NCI-H524 treated with DMSO at 0.1 percent for 48 hours (cell line): ENCODE measurements around the gene OSCAR.
"Not testable (repeated sequence)": the region's sequence is repeated elsewhere in the genome, so short reads cannot be mapped to it uniquely, and the experiment has no call there.

ENCODE experiments used
- DNase-seq: peaks from one replicate; lab custom pipeline; 2025; lab: John Stamatoyannopoulos, UW

OSCAR gene

GRCh38 chr19:54125713-54126112, 25.1 kb upstream of the OSCAR start:
- no peak for DNase-seq

- DNase-seq = no peak
Measured at GRCh38 chr19:54124393-54124792, 23.8 kb upstream of the OSCAR start.

DNA sequence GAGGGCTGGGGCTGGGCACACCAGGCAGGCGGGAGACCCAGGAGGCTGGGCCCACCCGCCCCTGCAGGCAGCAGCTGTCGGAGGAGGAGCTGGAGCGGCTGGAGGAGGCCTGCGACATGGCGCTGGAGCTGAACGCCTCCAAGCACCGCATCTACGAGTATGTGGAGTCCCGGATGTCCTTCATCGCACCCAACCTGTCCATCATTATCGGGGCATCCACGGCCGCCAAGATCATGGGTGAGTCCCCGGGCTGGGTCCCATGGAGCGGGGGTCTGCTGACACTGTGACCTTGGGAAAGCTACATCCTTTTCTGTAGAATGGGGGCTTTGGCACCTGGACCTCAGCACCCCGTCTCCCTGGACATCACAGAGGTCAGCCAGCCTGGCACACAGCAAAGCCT, 23.1 kb upstream of the OSCAR start:
- no peak for DNase-seq

- no peak for DNase-seq
Measured at GRCh38 chr19:54121259-54121658, 20.7 kb upstream of the OSCAR start.

DNA sequence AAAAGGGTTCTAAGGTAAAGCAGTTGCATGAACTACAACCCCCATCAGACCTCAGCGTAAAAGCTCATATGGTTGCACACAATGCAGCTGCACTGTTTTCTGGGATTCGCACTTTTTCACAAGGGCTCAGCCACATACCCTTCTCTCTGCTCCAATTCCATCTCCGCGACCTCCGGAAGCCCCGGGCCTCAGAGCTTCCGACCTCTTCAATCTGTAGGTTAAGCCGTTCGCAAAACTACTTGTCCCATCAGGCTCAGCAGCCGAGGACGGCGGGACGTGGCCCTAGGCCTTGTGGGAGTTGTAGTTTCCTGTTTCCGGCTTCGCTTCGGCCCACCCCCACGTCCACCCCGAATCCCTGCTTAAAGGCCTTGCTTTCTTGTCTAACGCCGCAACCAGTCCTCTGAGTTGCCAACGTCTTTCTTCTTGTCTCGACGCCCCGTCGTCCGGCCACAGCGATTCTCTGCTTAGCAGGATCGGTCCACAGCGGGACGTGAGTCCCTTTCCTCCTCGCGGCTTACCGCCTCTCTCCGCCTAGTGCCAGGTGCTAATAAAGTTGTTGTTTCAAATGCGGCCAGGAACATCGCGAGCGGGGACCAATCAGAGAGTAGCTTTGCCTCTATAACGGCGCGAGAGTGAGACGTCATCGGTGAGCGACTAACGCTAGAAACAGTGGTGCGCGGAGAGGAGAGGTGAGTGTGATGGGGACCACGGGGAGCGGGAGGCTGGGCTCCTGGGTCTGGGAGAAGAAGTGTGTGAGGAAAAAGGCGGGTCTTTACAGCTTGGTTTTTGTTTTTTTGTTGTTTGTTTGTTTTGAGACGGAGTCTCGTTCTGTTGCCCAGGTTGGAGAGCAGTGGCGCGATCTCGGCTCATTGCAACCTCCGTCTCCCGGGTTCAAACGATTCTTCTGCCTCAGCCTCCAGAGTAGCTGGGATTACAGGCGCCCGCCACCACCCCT, 14.8 kb upstream of the OSCAR start, which contains the start of the genes PRPF31 and TFPT:
PRPF31 (plus strand) TSS at position 646 of the 955 bp plus-strand sequence. CDS start 2,525 bp downstream, outside the sequence.
TFPT (minus strand) TSS at position 549 of the 955 bp plus-strand sequence; CDS start at position 161, 388 bp downstream.
- DNase-seq = peak; percentile 90

DNA sequence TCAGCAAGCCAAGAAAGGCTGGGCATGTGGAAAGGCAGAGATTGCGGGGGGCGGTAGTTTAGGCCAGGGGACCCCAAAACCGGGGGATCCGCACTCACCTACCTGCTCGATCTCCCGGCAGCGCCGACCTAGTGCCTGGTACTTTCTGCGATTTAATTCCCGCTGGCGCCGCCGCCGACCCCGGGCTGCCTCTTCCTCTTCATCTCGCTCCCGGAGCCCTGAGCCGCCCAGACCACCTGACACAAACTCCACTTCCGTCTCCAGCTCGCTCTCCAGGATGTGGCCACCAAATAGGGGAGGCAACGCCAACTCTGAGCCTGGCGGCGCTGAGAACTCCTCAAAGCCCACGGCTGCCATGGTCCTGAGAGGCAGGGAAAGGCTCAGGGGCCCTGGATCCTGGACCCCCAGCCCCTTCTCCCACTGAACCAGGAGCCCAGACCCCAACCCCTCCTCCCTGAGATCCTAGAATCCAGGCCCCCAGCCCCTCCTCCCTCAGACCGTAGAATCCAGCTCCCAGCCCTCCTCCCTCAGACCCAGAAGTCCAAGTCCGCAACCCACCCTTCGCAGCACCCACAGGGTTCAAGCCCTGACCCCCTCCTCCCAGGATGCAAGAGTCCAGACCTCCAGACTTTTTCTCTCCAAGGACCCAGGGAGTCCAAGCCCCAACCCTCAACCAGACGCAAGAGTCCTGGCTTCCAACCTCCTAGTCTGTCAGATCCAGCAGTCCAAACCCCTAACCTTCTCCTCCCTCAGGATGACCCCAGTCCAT, 13.9 kb upstream of the OSCAR start:
- no peak for DNase-seq

DNA sequence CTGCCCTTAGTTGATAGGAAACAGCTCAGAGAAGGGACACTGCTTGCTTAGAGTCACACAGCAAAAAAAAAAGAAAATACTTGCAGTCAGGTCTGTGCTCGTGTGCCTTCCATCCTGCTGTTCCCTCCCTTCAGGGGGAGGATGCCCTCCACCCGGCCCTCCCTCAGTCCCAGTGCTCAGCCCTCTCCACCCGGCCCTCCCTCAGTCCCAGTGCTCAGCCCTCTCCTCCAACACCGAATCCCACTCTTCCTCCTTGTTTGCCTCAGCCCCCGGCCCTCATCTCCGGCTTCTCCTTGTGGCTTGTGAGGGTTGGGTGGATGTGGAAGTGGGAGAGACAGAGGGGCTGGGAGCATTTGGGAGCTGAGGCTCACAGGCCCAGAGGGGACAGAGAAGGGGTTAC, 9.0 kb upstream of the OSCAR start:
- DNase-seq = no peak

- no peak for DNase-seq
Measured at GRCh38 chr19:54108496-54108895, 7.9 kb upstream of the OSCAR start.

- DNase-seq = no peak
Measured at GRCh38 chr19:54107876-54108490, 7.4 kb upstream of the OSCAR start.

- DNase-seq = no peak
Measured at GRCh38 chr19:54106716-54107115, 6.1 kb upstream of the OSCAR start.

GRCh38 chr19:54105796-54106195, 5.2 kb upstream of the OSCAR start:
- DNase-seq = no peak

GRCh38 chr19:54104998-54105715, 4.6 kb upstream of the OSCAR start:
- DNase-seq = no peak

- peak; percentile 84 for DNase-seq
Measured at GRCh38 chr19:54102421-54103169, 2.0 kb upstream of the OSCAR start, which contains the start of gene NDUFA3. Gene NDUFA3, plus strand, starts transcription at chr19:54102855. Its CDS starts 24 bp downstream, at chr19:54102879.

- DNase-seq = not testable (repeated sequence)
Measured at GRCh38 chr19:54099903-54100255, 724 bp downstream of the OSCAR start.

- DNase-seq = no peak
Measured at GRCh38 chr19:54099190-54099902, 1.3 kb downstream of the OSCAR start.

- DNase-seq = no peak
Measured at GRCh38 chr19:54096617-54097106, 3.9 kb downstream of the OSCAR start.

- DNase-seq = not testable (repeated sequence)
Measured at GRCh38 chr19:54095859-54096616, 4.6 kb downstream of the OSCAR start.

DNA sequence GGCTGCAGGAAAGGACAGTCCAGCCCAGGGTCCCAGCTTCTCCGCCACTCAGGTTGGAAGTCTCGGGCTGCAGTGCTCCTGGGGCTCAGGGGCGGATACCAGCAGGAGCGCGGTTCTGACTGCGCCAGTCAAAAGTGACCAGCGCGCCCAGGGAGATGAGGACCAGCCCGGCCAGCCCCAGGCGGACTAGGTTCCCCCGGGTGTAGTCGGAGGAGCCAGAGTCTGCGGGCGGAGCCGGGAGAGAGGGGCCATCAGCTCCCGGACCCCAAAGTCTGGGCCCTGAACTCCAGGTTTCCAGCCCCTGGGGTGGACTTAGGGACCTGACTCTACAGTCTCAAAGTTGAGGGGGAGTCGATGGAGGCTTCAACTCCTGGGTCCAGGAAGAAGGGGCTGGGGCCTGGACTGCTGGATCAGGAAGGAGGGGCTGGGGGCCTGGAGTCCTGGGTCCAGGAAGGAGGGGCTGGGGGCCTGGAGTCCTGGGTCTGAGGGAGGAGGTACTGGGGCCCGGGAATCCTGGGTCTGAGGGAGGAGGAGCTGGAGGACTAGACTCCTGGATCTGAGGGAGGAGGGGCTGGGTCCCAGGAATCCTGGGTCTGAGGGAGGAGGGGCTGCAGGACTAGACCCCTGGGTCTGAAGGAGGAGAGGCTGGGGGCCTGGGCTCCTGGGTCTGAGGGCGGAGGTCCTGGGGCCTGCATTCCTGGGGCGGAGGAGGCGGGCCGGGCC, 5.3 kb downstream of the OSCAR start:
- DNase-seq = no peak
